SHP77 (cell line): Measurements from ENCODE around the gene CXCL13.
"Not testable (repeated sequence)": the region's sequence is repeated elsewhere in the genome, so short reads cannot be mapped to it uniquely, and the experiment has no call there.

ENCODE experiments used
- DNase-seq, 2 experiments: peaks; one replicate each; lab custom pipeline; 2025; lab: John Stamatoyannopoulos, UW

Gene CXCL13

GRCh38 chr4:77605210-77605902 is at the start of gene CXCL13:
CXCL13 (plus strand) TSS chr4:77605820; CDS start chr4:77605866, 46 bp downstream.
- DNase-seq, result peak in 1 of 2 experiments; percentile 56

- no peak for DNase-seq
Observed at GRCh38 chr4:77560170-77560569, 45.5 kb upstream of the CXCL13 start.

GRCh38 chr4:77561720-77562119 is 43.9 kb upstream of the CXCL13 start:
- DNase-seq, result not testable (repeated sequence)

- DNase-seq, result no peak
Observed at GRCh38 chr4:77564231-77564630, 41.4 kb upstream of the CXCL13 start.

GRCh38 chr4:77566148-77566547 is 39.5 kb upstream of the CXCL13 start:
- no peak for DNase-seq

GRCh38 chr4:77567549-77567948 is 38.1 kb upstream of the CXCL13 start:
- DNase-seq, result no peak

GRCh38 chr4:77570508-77571214 is 35.0 kb upstream of the CXCL13 start:
- DNase-seq, result not testable (repeated sequence)

- DNase-seq, result no peak
Observed at GRCh38 chr4:77576351-77576750, 29.3 kb upstream of the CXCL13 start.

- DNase-seq, result no peak
Observed at GRCh38 chr4:77578145-77578544, 27.5 kb upstream of the CXCL13 start.

- no peak for DNase-seq
Observed at GRCh38 chr4:77579406-77580076, 26.1 kb upstream of the CXCL13 start.

- no peak for DNase-seq
Observed at GRCh38 chr4:77581724-77582123, 23.9 kb upstream of the CXCL13 start.

GRCh38 chr4:77582156-77582555 is 23.5 kb upstream of the CXCL13 start:
- no peak for DNase-seq

GRCh38 chr4:77582711-77583110 is 22.9 kb upstream of the CXCL13 start:
- DNase-seq, result no peak

GRCh38 chr4:77586951-77587383 is 18.7 kb upstream of the CXCL13 start:
- no peak for DNase-seq

GRCh38 chr4:77590482-77590881 is 15.1 kb upstream of the CXCL13 start:
- no peak for DNase-seq

- no peak for DNase-seq
Observed at GRCh38 chr4:77591532-77591931, 14.1 kb upstream of the CXCL13 start.

GRCh38 chr4:77593101-77593500 is 12.5 kb upstream of the CXCL13 start:
- no peak for DNase-seq

GRCh38 chr4:77593993-77594392 is 11.6 kb upstream of the CXCL13 start:
- no peak for DNase-seq

GRCh38 chr4:77595364-77595973 is 10.2 kb upstream of the CXCL13 start:
- no peak for DNase-seq

- peak; percentile 34 to 47 for DNase-seq
Observed at GRCh38 chr4:77599378-77599777, 6.2 kb upstream of the CXCL13 start.

- DNase-seq, result peak; percentile 53
Observed at GRCh38 chr4:77600521-77601451, 4.8 kb upstream of the CXCL13 start.
